Activated naive CD4-positive, alpha-beta T cell treated with anti-CD3 and anti-CD28 coated beads, Interleukin-2, amount 50 U/mL, for 16 hours (primary cell): ENCODE measurements around the gene C19orf85.

Experiments
- DNase-seq: peaks from one replicate; pipeline ENCODE4 v3.0.0-alpha.2; 2020

The C19orf85 gene

DNA sequence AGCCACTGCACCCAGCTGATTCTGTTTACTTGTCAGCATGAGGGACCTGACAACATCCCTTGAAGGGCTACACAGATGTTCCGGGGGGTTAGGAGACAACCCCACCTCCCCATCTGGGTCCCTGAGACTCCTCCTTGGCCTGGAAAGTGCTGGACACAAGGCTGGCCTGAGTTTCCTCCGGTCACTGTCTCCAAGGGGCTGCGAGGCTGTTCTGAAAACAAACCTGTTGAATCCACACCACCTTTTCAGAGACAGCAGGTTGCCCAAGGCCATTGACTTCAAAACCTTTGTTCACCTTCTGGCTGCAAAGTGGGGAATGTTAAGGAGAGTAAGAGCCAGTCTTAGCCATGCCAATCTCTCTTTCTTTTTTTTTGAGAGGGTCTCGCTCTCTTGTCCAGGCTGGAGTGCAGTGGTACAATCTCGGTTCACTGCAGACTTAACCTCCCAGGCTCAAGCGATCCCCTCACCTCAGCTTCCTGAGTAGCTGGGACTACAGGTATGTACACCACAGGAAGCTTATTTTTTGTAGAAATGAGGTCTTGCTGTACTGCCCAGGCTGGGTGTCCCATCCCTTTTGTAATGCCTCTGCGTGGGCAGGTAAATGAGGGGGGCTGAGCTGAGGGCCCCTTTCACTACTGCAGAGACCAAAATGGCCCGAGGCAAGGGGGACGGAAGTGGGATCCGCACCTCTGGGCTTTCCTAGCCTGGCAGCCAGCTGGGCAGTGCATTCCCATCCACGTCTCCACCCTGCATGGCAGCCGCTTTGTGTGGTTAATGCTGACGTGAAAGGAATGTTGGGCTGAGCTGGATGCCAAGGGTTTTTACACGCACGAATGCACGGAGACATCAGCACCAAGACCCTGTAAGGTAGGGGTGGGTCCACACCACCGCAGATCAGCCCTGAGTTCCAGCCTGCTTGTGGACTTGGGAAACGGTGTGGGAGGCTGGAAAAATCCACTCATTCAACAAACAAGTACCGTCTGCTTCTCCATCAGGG is 10.0 kb upstream of the C19orf85 start:
- DNase-seq, result no peak

DNA sequence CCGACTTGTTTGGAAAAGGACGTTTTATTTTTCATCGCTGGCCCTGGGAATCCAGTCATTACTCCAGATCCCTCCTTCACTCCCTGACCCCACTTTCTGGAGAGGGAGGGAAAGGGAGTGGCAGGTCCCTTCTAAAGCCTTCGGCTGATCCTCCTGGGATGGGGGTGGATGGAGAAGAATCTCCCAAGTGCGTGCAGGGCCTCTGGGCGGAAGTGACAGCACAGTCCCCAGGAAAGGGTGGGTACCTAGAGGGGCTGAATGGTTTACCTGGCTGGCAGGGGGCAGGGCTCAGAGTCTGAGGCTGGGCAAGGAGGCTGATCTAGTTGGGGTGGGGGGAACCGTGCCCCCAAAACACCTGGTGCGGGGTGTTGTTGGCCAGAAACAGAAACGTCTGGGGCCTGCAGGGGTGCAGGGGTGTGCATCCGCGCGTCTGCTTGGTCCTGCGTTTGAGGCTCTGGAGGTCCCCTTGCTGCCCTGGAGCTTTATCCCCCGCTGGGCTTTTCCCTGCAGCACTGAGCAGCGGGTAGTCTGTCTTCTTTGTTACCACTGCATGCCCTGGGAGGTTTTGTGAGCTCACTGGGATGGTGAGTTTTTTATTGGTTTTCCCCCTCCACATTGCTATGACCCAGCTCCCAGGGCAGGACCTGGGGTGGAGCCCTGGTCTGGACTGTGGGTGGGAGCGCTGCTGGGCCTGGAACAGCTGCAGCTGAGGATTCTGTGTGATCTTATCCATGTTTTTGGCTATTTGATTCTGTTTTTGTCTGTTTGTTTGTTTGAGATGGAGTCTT is 8.9 kb upstream of the C19orf85 start:
- DNase-seq, result no peak

DNA sequence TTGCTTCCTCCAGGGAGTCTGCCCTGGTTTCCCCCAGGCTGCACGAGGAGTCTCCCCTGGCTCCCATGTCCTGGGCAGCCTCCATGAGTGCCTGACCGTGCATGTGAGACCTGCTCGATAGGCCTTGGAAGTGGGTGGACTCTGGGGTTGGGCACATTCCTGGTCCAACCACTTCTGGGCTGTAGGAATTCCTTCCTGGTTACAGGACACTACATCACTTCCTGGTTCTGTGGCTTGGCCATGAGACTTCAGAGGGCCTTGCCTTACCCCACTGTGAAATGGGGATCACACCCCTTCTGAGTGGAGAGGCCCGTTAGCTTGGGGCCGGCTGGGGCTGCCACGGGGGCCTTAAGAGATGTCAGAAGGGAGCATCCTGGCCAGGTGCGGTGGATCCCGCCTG is 7.9 kb upstream of the C19orf85 start:
- DNase-seq, result no peak

DNA sequence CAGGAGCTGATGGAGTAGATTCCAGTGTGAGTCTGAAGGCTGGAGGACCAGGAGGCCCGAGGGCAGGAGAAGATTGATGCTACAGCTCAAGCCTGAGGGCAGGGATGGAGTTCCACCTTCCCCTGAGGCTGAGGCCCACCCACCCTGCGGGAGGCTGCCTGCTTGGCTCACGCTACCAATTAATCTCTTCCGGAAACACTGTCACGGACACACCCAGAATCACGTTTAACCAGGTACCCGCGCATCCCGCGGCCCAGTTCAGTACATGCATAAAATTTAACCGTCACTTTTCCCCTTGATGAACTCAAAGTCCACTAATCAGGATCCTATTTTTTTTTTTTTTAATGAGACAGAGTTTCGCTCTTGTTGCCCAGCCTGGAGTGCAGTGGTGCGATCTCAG is 6.7 kb upstream of the C19orf85 start:
- no peak for DNase-seq

DNA sequence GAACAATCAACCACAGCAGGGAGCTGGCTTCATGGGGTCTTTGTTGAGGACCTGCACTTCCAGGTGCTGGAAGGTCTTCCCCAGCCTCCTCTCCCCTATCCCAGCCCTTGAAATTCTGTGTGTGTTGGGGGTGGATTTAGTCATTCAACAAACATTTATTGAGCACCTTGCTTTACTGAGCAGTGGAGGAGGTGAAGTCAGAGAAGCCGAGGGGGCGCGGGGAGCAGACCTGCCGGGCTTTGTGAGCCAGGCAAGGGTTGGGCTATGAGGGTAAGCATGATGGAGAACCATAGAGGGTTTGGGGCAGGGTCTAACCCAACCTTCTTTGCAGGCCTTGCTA is 3.5 kb upstream of the C19orf85 start:
- DNase-seq, result no peak

DNA sequence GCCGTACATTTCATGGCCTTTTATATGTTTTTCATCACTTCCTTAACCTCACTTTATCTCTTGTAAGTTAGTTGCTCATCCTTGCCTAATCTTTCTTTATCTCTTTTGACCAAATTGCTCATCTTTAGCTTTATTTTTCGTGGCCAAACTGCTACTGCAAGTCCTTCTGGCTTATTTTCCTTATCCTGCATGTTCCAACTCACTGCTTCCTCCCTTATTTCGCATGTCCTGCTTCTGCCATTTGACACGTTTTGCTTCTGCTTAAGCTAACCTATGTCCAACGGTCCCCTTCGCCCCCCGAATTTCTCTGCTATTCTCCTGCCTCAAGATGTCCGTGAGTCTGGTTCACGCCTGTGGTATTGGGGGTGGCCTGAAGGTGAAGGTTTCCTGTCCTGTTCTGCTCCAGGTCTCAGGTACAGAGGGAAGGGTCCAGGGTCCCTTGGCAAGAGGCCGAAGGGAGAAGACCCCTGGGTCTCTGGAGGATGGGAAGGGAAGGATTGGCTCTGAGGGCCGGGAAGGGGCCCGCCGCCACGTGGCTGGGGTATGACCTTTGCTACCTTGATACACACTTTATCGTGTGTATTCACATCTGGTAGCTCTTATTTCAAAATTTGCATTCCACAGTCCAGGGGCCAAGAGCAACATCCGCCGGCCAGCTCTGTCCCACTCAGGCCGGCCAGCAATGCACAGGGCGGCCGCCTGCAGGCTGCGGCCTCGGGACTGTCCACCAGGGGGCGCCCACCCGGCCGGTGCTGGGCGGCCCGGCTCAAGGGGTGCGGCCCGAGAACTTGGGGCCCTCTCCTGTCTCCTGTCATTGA is 2.9 kb upstream of the C19orf85 start:
- DNase-seq, result peak; percentile 64

DNA sequence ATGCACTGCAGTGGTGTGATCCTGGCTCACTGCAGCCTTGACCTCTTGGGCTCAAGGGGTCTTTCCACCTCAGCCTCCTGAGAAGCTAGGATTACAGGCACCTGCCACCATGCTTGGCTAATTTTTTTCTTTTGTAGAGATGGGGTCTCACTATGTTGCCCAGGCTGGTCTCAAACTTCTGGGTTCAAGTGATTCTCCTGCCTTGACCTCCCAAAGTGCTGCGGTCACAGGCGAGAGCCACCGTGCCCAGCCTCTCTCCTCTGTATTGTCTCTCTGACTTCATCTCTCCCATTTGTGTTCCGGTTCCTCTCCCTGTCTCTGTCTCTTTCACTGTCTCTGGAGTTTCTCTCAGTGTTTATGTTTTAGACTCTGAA is 1.7 kb upstream of the C19orf85 start:
- no peak for DNase-seq

DNA sequence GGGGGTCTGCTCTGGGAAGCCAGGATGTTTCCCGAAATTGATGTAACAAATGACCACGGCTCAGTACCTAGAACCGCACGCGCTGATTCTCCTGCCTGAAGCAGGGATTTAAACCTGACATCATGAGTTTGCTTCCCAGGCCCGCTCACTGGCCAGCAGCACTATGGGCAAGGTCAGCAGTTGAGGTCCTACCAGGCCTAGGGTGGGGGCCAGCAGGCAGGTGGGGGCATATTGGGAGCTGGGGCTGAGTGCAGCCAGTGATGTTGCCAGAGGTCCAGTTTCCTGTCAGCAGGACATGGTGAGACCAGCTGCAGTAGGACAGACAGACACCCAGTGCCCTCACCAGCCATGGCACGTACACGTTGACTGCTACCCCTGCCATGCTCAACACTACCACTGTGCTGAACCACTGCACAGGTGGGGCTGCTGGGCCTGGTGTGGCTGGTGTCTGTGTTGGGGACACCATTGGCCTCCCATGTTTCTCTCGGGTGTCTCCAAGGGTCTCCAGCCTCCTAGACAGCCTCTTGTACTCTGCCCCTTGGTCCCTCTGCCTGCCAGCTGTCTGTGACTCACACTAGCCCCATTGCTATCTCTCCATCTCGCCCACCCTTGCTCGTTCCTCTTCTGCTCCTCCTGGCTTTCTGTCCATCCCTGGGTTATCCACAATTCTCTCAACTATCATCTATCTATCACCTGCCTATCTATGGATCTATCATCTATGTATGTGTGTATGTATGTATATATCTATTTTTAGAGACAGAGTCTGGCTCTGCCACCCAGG is 1.1 kb upstream of the C19orf85 start:
- DNase-seq, result no peak

DNA sequence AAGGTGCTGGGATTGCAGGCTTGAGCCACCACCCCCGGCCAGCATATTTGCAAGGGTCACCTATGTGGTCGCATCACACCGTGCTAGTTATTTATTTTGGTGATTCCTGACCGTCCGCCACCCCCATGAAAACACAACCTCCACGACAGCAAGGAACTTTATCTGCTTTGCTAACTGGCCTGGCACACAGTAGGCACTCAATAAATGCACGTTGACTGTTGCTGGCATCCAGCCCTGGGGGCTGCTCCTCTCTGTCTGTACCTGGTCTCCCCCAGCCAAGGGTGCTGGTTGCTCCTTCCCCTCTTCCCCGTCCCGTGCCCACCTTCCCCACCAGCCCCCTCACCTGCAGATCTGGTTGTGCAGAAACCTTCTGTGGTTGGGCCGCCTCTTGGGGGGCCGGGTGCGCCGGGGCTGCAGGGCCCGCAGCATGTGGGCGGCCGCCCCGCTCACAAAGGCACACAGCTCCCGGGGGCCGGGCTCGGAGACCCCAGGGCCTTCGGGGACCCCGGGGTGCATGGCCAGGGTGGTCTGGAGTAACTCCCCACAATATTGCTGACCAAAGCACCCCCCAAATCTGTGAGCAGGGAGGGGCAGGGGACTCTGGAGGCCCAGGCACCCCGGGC is 401 bp downstream of the C19orf85 start:
- DNase-seq, result no peak

DNA sequence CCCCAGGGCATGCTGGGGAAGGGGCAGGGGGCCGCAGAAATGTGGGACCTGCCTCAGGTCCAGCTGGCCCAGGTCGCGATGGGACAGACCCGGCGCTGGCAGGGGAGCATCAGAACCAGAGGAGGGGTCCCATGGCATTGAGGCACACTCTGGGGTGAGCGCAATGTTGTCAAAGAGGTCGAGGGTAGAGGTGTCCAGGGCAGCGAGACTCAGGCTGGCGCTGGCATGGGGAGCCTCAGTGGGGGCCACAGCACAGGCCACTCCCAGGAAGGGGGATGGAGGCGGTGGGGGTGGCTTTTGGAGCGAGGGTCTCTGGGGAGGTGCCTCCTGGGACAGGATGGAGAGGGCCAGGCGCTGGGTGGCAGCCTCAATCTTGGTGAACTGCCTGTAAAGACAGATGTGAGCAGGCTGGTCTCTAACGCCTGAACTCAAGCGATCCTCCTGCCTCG is 944 bp downstream of the C19orf85 start:
- no peak for DNase-seq

DNA sequence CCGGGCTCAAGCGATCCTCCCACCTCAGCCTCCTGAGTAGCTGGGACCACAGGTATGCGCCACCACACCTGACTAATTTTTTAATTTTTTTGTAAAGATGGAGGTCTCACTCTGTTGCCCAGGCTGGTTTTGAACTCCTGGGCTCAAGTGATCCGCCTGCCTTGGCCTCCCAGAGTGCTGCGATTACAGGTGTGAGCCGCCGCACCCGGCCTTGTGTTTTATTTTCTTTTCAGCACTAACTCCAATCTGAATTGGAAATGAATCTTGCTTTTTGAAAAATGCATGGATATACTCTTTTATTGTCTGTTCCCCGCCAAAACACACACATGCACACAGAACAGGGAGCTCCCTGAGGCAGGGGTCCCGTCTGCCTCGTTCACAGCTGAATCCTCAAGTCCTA is 1.8 kb downstream of the C19orf85 start:
- no peak for DNase-seq

DNA sequence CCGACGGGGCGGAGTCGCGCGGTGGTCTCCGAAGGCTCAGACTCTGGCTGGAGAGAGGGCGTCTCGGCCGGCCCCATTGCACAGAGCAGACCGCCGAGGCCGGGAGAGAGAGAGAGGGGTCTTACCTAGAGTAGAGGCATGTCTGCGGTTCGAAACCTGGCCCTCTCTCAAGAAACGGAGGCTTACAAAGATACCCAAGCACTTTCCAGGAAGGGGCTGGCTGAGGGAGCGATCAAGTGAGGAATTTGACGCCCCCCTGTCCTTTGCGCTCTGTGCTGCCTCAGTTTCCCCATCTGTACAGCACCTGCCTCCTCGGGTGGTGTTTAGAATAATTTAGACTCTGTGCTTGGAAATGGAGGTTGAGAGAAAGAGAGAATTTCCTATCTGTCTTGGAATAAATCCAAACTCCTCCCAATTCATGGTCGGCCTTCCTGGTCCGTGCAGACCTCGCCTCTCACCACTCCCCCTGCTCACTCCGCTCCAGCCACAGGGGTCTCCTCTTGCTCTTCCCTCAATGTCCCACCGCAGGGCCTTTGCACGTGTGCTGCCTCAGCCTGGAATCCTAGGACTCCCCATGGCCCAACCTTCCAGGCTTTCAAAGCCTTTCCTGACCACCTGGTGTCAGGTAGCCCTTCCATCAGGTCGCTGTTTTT is 2.5 kb downstream of the C19orf85 start:
- DNase-seq, result no peak

DNA sequence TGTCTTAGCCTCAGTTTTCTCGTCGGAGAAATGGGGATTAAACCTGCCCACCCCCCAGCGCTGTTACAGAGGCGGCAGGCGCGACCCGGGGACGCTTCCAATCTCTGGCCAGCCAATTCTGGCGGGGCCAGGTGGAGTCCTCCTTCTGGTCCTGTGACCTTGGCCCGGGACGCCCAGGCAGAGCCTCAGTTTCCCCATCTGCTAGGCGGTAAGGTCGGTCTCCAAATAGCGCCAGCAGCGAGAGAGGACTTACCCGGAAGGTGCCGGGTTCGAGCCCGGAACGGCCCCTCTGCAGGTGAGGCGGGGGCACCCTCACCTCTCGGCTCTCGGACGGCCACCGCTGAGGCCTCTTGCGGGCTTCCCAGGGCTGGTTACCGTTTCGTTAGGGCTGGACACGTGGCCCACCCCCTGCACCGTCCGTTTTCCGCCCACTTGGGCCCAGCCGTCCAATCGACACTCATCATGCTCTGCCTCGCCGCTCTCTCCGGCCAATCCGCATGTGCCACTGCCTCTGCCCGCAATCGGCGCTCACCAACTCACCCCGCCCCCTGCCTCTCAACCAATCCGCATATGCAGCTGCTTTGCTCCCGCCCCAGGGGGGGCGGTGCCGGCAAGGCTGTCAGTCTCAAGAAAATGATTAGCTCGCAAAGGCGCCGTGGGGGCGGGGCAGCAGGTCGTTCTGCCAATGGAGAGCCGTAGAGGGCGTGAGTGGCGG is 3.1 kb downstream of the C19orf85 start, which contains the start of gene ISOC2:
ISOC2 (minus strand) TSS at position 384 of the 715 bp plus-strand sequence. CDS start 5,156 bp downstream, outside the sequence.
- DNase-seq, result peak; percentile 100

DNA sequence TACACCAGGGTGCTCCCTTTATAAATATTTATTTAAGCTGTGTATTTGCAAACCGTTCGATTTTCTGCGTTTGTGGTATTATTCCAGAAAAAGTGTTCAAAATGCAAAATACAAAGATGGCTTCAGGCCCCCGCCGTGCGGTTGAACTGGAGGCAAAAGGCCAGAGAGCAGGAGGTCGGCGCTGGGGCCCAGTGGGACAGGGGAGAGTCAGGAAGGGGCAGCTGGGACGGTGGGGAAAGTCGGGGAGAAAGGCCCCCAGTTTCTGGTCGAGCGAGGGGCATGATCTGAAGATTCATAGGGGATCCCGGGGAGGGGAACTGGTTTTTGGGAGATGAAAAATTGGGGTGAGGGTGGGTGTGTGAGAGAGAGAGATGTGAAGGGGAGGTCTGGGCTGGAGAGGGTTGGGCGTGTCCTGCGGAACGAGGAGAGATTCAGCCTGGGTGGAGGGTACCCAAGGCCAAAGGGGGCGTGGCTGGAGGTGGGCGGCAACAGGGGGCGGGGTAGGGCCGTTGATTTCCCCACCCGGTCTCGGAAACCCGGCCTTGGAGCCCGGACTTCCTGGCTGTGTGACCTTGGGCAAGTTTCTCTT is 3.8 kb downstream of the C19orf85 start:
- peak; percentile 42 for DNase-seq

DNA sequence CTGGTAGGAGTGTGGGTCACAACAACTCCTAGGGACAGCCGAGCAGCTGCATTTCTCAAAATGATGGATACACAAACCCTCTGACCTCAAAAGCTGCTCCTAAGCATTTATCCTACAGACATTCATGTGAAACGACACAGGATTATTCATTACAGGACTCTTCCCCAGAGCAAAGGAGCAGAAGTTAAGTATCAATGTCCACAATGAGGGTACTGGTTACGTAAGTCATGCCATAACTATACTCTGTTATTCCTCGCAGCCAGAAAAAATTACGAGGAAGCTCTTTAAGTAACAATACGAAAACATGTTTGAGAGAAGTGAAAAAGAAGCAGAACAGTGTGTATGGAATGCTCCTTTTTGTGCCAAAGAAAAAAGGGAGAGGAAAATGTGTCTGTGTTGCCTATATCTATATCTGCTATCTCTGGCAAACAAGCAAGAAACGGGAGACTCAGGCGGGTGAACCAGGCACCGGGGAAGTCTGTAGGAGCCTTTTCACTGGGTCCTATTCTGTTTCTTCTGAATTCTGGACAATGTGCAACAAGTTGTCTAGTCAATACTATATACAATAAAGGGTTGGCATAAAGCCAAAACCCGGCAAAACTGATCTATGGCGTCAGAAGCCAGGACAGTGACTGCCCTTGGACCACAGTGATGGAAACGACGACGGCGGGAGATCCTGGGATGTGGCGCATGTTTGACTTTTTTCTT is 4.4 kb downstream of the C19orf85 start:
- no peak for DNase-seq

DNA sequence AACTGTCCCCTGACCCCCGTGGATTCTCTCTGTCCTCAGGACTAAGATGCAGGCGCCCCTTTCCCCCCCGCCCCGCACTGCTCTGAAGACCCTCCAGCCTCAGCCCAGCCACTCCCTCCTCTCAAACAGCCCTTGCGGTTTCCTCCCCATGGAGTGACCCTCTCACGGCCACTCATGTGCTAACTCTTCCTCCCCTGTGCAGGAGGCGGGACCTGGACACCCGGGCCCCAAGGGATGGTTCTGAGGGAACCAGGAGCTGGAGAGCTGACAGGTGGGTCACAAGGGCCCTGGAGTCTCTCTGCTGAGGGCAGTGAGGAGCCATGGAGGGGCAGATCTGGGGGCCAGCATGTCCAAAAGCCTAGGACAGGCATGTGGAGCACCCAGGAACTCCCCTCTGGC is 5.0 kb downstream of the C19orf85 start:
- no peak for DNase-seq

DNA sequence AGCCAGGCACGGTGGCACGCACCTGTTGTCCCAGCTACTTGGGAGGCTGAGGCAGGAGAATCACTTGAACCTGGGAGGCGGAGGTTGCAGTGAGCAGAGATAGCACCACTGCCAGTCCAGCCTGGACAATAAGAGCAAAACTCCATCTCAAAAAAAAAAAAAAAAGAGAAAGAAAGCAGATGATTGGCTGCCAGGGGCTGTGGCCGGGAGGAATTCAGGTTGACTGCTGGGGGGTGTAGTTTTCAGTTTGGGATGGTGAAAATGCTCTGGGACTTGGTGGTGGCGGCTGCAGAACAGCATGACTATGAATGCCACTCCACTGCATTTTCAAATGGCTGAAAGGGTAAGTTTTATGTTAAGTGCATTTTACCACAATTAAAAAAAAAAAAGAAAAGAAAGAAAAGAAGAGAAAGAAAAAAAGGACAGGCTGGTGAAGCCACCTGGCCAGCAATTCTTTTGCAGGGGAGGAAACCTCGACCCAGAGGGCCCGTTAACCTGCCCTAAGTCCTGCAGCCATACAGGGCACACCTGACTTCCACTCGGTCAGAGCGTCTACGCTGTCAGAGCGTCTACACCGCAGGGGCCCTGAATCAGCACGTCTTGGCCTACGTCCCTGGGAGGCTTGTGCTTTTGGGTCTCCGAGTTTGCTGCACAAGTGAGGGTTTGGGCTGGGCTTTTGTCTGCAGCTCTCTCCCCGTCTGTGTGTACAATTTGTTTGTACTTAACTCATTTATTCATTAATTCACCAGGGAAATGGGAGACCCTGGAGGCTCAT is 6.7 kb downstream of the C19orf85 start:
- DNase-seq, result no peak

DNA sequence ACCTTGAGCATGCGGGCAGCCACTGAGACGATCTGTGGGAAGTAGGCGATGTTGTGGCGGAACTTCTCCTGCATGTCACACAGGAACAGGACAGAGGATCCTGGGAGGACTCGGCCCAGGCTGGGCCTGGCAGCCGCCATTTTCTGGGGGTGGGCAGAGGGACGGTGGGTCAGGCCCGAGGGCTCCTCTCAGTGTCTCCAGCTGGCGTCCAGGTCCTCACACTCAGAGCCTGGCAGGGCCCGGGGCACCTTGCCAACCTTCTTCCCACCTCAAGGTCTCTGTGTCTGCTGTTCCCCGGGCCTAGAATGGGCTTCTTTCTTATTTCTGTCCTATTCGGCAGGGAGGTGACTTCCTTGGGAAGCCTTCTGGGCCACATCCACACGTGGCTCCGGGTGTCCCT is 8.2 kb downstream of the C19orf85 start:
- no peak for DNase-seq
